HG03175 (cell line): ENCODE data around the gene CEP250.
"Not testable (repeated sequence)": the region's sequence is repeated elsewhere in the genome, so short reads cannot be mapped to it uniquely, and the experiment has no call there.

Source experiments
- ATAC-seq: cut with Tn5 transposase; IDR thresholded peaks from one replicate; pipeline ENCODE4 v1.9.1; 2021; ENCODE audit warnings: mild to moderate bottlenecking, moderate library complexity; ENCODE audit not compliant: unreplicated experiment

CEP250 gene

GRCh38 chr20:35449855-35450254, 5.5 kb upstream of the CEP250 start:
- not testable (repeated sequence) for ATAC-seq

DNA sequence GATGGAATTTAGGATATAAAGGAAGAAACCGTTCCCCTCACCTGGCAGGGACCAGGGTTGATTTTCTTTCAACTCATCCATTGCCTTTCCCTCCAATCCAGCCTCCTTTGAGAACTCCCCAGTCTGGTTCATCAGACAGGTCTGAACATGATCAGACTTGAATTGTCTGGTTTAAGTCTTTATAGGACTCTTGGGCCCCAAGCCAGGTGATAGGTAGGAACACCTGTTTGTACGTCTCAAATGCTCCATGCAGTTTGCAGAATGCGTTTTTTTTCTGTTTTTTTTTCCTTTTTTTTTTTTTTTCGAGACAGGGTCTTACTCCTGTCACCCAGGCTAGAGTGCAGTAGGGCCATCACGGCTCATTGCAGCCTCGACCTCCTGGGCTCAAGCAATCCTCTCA, 4.1 kb upstream of the CEP250 start:
- ATAC-seq, result no peak

DNA sequence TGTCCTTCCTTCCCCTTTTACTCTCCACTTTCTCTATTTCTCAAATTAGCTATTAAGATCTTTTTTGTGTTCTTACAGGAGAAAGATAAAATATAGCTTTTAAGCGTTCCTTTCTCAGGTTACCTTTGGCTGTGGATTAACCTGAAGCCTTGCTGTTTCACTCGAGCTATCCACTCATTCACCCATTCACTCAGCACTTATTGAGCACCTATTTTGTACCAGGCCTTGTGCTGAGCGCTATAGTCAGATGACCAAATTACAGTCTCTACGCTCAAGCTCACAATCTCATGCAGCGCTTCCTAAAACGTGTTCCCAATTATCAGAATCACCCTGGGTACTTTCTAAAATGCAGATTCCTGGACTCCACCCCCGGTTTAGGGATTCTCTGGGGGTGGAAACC, 1.8 kb upstream of the CEP250 start:
- no peak for ATAC-seq

DNA sequence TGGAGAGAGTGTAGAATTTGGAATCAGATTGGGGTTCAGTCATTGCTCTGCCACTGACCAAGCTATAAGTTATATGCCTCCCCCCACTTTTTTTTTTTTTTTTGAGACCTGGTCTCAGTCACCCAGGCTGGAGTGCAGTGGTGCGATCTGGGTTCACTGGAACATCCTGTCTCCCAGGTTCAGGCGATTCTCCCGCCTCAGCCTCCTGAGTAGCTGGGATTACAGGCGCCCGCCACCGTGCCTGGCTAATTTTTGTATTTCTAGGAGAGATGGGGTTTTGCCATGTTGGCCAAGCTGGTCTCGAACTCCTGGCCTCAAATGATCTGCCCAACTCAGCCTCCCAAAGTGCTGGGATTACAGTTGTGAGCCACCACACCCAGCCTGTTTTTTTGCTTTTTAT, 1.3 kb downstream of the CEP250 start:
- ATAC-seq, result not testable (repeated sequence)

DNA sequence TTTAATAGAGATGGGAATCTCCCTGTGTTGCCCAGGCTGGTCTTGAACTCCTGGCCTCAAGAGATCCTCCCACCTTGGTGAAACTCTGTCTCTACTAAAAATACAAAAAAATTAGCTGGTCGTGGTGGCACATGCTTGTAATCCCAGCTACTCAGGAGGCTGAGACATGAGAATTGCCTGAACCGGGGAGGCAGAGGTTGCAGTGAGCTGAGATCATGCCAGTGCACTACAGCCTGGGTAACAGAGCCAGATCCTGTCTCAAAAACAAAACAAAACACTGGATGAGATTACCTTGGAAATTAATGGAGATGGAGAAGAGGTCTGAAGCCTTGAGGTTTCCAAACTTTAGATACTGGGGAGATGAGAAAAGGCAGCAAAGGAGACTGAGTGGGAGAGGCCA, 2.1 kb downstream of the CEP250 start:
- ATAC-seq, result not testable (repeated sequence)

- ATAC-seq, result no peak
Measured at GRCh38 chr20:35458388-35458787, 3.0 kb downstream of the CEP250 start.

- no peak for ATAC-seq
Measured at GRCh38 chr20:35461620-35462019, 6.2 kb downstream of the CEP250 start.

- ATAC-seq, result no peak
Measured at GRCh38 chr20:35462351-35462750, 7.0 kb downstream of the CEP250 start.

- no peak for ATAC-seq
Measured at GRCh38 chr20:35463455-35464300, 8.3 kb downstream of the CEP250 start.

DNA sequence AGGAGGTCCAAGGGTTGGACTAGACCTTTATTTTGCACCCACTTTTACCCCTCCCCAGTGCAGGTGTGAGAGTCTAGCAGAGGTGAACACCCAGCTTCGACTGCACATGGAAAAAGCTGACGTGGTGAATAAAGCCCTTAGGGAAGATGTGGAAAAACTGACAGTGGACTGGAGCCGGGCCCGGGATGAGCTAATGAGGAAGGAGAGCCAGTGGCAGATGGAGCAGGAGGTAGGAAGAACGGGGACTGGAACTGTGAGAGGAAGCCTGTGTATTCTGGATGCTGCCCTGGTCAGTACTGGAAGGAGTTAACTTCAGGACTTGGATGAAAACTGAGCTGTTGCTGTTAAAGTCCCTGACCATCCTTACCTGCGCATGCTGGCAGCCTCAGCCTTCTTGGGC, 10.6 kb downstream of the CEP250 start:
- ATAC-seq, result no peak

- ATAC-seq, result no peak
Measured at GRCh38 chr20:35466856-35467255, 11.5 kb downstream of the CEP250 start.

- no peak for ATAC-seq
Measured at GRCh38 chr20:35467339-35468224, 12.2 kb downstream of the CEP250 start.

DNA sequence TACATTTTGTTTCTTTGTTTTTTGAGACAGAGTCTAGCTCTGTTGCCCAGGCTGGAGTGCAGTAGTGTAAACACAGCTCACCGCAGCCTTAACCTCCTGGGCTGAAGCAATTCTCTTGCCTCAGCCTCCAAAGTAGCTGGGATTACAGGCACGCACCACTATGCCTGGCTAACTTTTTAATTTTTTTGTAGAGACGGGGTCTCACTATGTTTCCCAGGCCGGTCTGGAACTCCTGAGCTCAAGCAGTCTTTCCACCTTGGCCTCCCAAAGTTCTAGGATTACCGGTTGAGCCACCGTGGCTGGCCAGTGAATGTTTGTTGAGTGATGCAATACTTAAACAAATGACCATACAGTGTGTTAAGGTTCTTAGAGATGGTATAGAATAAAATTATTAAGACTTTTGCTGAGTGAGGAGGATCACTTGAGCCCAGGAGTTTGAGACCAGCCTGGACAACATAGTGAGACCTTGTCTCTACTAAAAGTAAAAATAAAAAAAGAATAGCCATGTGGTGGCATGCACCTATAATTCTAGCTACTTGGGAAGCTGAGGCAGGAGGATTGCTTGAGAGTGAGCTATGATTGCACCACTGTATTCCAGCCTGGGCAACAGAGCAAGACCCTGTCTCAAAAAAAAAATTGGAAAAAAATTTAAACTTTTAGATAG, 13.4 kb downstream of the CEP250 start:
- no peak for ATAC-seq

GRCh38 chr20:35472209-35472608, 16.8 kb downstream of the CEP250 start:
- no peak for ATAC-seq

DNA sequence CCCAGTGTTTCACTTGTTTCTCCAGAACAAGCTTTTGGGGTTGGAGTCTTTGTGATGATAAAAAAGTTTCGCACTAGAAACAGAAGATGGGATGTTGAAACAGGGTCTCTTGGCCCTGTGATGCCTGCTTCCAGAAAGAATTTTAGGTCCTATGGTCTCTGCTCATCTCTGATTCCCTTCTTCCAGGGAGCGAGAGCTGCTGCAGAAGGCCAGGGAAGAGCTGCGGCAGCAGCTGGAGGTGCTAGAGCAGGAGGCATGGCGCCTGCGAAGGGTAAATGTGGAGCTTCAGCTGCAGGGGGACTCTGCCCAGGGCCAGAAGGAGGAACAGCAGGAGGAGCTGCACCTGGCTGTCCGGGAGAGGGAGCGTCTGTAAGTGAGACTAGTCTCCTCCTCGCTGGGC, 18.3 kb downstream of the CEP250 start:
- ATAC-seq, result no peak

GRCh38 chr20:35474303-35474871, 19.0 kb downstream of the CEP250 start:
- ATAC-seq, result no peak

DNA sequence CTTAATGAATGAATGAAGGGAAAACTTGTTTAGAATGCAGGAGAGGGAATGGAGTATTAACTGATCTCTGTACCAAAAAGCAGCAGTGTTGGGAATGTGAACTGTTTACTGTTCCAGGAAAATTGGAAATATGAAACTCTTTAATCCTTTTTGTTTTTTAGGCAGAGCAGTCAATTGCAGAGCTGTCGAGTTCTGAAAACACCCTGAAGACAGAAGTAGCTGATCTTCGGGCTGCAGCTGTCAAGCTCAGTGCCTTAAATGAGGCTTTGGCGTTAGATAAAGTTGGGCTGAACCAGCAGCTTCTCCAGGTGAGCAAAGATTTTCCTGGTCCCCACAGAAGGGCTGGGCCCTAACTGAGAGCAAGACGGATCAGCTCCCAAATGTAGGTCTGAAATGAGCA, 20.9 kb downstream of the CEP250 start:
- ATAC-seq, result no peak

GRCh38 chr20:35478804-35479472, 23.5 kb downstream of the CEP250 start:
- no peak for ATAC-seq

DNA sequence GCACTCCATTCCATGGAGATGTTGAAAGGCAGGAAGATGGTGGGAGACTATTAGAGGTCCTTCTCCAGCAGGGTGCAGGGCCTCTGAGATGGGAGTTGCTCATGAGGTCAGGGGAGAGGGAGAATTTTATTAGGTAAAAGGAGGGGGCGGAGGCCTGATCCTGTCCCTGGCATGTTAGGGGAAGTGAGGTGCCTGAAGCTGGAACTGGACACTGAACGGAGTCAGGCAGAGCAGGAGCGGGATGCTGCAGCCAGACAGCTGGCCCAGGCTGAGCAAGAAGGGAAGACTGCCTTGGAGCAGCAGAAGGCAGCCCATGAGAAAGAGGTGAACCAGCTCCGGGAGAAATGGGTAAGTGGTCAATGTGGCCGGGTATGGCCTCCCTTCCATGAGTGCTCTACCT, 24.4 kb downstream of the CEP250 start:
- no peak for ATAC-seq

DNA sequence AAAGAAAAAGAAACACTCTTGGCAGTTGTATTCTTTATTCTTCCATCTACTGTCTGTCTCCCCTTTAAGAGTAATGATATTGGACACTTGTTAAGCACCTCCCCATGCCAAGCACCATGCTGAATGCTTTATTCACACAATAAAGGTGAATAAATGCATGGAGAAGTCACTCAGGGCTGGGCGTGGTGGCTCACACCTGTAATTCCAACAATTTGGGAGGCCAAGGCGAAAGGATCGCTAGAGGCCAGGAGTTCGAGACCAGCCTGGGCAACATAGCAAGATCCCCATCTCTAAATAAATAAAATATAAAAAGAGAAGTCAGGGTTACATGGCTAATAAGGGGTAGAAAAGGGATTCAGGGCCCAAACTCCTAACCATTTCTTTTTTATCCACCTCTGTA, 32.1 kb downstream of the CEP250 start:
- ATAC-seq, result no peak

GRCh38 chr20:35489717-35490116, 34.3 kb downstream of the CEP250 start:
- no peak for ATAC-seq
